GM12892 (cell line): ENCODE data around the gene SCIMP.

Source experiments
- POLR2A ChIP-seq: IDR thresholded peaks from 2 replicates; pipeline ENCODE4 v1.6.1; 2011; ENCODE audit warnings: low read depth, low read length, control low read depth
- POLR2AphosphoS5 ChIP-seq: IDR thresholded peaks from 2 replicates; pipeline ENCODE4 v1.6.1; 2011; ENCODE audit warnings: low read depth, low read length, control low read depth

DNA sequence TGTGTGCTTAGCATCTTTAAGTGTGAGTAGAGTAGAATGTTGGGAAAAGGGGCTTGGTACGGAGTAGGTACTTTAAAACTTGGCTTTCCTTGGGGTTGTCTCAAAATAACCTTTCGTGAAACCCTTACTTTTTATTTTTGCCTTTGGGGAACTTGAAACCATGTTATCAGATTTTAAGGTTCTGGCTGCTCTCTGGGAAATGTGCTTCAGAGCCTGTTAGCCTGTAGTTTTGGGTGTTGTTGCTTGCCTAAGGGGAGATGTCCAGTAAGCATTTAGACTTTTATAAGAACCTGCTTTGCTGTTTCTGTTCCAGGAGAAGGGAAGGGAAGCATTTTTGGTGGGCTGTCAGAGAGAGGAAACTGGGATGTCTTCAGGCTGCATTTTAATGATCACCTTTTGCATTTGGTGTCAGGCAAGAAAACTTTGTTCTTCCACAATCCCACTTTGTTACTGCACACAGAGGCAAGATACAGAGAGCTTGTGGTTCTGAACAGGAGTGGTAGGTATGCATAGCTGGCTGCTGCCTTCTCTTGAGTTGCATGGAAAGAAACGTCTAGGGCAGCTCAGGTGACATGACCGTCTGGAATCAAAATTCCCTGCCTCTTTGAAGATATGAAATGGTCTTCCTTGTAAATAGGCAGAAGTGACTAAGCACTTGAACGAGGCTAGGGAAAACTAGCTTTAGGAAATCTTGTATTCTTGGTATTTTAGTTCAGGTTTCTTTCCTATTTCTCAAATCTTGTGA is 49.1 kb upstream of the SCIMP start:
- TF ChIP-seq POLR2A (no peak), POLR2AphosphoS5 (no peak)
